ENCODE data around the gene ZMYND8. TPM values are rescaled to one million over a fixed set of nuclear protein-coding genes. Genes with fewer than 3 reads are reported as not detected.

Gene ZMYND8
- total RNA-seq, 1 experiment from 2014 or later: 29.0 TPM

DNA sequence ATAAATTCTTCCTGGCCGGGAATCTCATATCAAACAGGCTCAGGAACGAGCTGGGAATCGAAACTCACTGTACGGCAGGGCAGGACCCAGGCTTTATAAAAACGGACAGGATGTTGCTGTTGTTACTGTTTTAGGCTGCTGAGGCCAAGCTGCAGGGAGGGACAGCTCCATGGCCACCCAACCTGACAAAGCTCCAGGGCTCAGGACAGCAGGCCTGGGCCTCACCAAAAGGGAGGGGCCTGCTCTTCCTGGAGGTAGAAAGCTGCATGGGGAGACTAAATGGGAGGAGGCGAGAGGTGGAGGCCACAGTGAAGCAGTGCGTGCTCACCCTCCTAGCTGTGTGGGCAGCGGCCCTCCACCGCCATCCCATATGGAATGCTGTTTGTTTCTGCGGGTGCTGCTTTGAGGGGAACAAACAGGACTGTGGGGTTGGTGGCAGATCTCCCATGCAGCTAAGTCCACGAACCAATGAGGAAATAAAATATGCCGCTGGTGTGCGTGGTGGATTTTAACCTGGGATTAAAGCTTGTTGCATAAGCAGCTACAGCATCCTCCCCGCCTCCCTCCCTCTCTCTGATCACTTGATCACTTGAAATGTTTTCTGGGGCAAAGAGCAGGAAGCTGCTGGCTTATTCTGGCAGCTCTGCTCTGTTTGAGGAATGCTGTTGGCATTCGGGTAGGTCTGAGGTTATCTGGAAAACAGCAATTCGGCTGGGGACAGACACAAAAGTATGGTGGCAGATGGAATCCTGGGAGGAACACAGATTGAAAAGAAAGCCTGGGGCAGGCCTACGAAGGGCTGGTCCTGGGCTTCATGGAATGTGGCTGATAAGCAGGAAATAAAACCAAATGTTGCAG is 2.4 kb upstream of the ZMYND8 start (continued):
- TF ChIP-seq ZBTB33 (IDR thresholded peaks at IDR 0.05; ENCODE audit: extremely low read depth, insufficient replicate concordance, low read length): peak; percentile 17

GRCh38 chr20:47358039-47358671 is 1.7 kb upstream of the ZMYND8 start:
- POLR2A ChIA-PET: interaction anchor here (0.6 to 6.1 kb wide), 8 partner anchors 9 to 210 kb away, joined by 3 to 65 read pairs (median 5); no protein-coding TSS in a partner anchor

More at GRCh38 chr20:47358039-47358671, 1.7 kb upstream of the ZMYND8 start:
- Histone ChIP-seq H2AFZ (ENCODE audit: low read depth, low read length, poor library complexity, severe bottlenecking) (no peak overlapping the region), H3K9me2 (ENCODE audit: insufficient read depth) (no peaks in the 10 kb centered on the region), H3K4me2 (ENCODE audit: low read length) (peak overlapping the region; percentile 89), H4K20me1 (ENCODE audit: insufficient read depth) (no peaks in the 10 kb centered on the region), H3K4me3 (replicated peaks in 1 of 2; ENCODE audit: low read depth in 1 of 2, low read length in 2 of 2) (peak overlapping the region; percentile 26 to 60), H3K36me3 (ENCODE audit: control insufficient read depth in 1 of 2, insufficient read depth in 2 of 2, low read length in 2 of 2) (no peaks in the 10 kb centered on the region), H3K27ac (ENCODE audit: low read depth, low read length) (peak overlapping the region; percentile 98), H3K9ac (ENCODE audit: low read length) (peak overlapping the region; percentile 84), H3K79me2 (ENCODE audit: insufficient read depth, low read length) (peaks cover 32% of the 10 kb centered on the region), H3K4me1 (ENCODE audit: control insufficient read depth in 1 of 2, insufficient read depth in 2 of 2, low read length in 2 of 2) (peaks cover 77 to 84% of the 10 kb centered on the region in 2 experiments), H3K27me3 (ENCODE audit: insufficient read depth, low read length) (no peaks in the 10 kb centered on the region), H3K9me3 (ENCODE audit: control insufficient read depth in 1 of 2, insufficient read depth in 1 of 2, low read depth in 1 of 2, low read length in 2 of 2) (no peaks in the 10 kb centered on the region)
- no TSS peak for BruUV-seq (replicated peaks)
- intact Hi-C loops (cut with micrococcal nuclease): no loop called here
- TF ChIP-seq ZBTB33 (IDR thresholded peaks at IDR 0.05; ENCODE audit: extremely low read depth, insufficient replicate concordance, low read length) (no peak), JUND (IDR thresholded peaks at IDR 0.05) (no peak), EZH2 (IDR thresholded peaks at IDR 0.05) (no peak), CEBPB (IDR thresholded peaks at IDR 0.05; ENCODE audit: low read depth) (no peak), POLR2AphosphoS5 (IDR thresholded peaks at IDR 0.05; ENCODE audit: low read depth, low read length) (no peak), FOSL1 (IDR thresholded peaks at IDR 0.05; ENCODE audit: low read depth) (no peak), ELF1 (IDR thresholded peaks at IDR 0.05; ENCODE audit: borderline replicate concordance, low read depth) (no peak), EGR1 (IDR thresholded peaks at IDR 0.05; ENCODE audit: low read depth) (no peak), SP1 (IDR thresholded peaks at IDR 0.05; ENCODE audit: low read depth) (no peak), RAD21 (IDR thresholded peaks at IDR 0.05; ENCODE audit: low read depth) (no peak), ATF3 (IDR thresholded peaks at IDR 0.05) (no peak), ZNF274 (IDR thresholded peaks at IDR 0.05; ENCODE audit: low read depth, low read length) (no peak)
- TF ChIP-seq, protein P1, sequence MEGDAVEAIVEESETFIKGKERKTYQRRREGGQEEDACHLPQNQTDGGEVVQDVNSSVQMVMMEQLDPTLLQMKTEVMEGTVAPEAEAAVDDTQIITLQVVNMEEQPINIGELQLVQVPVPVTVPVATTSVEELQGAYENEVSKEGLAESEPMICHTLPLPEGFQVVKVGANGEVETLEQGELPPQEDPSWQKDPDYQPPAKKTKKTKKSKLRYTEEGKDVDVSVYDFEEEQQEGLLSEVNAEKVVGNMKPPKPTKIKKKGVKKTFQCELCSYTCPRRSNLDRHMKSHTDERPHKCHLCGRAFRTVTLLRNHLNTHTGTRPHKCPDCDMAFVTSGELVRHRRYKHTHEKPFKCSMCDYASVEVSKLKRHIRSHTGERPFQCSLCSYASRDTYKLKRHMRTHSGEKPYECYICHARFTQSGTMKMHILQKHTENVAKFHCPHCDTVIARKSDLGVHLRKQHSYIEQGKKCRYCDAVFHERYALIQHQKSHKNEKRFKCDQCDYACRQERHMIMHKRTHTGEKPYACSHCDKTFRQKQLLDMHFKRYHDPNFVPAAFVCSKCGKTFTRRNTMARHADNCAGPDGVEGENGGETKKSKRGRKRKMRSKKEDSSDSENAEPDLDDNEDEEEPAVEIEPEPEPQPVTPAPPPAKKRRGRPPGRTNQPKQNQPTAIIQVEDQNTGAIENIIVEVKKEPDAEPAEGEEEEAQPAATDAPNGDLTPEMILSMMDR (IDR thresholded peaks at IDR 0.05 in 2 of 3, conservative IDR thresholded peaks at IDR 0.05 in 1 of 3; ENCODE audit: borderline replicate concordance in 1 of 3, insufficient read depth in 1 of 3, low read depth in 2 of 3, low read length in 2 of 3): no peak
- ChIA-PET CTCF (interaction anchor here (1.3 to 2.3 kb wide), 3 partner anchors 26 to 84 kb away, joined by 4 to 11 read pairs (median 10); no protein-coding TSS in a partner anchor), RAD21 (ENCODE audit: low non-redundant PET in 1 of 2, low total read pairs in 2 of 2, uncharacterized antibody in 2 of 2, unreplicated experiment in 2 of 2) (interaction anchor here in 1 of 2 experiments (1.2 to 1.3 kb wide), 2 partner anchors 26 to 27 kb away, joined by 3 read pairs; no protein-coding TSS in a partner anchor)
- DNase-seq (ENCODE audit: low read depth, low spot score) (no peak), ATAC-seq (no peak)

Measured in HCT116 (cell line).